Astrocyte (in vitro differentiated cells and primary cell): ENCODE measurements around the gene RNASE9. TPM values are rescaled to one million over a fixed set of nuclear protein-coding genes. Genes with fewer than 3 reads are reported as not detected.

Source experiments
- DNase-seq: peaks from one replicate; pipeline ENCODE4 v3.0.0-alpha.2; 2010; ENCODE audit warnings: low read depth
- FAIRE-seq: peaks from 2 replicates; lab custom pipeline; 2011; peaks lifted over from hg19 to GRCh38; lab: Jason Lieb, UNC
- H2AFZ ChIP-seq: 2 replicates; pipeline ENCODE4 v1.6.0; 2012; ENCODE audit warnings: low read depth, low read length, inconsistent platforms
- H3K27ac ChIP-seq: 2 replicates; pipeline ENCODE4 v1.5.1; 2011; ENCODE audit warnings: low read depth, low read length, inconsistent platforms
- H3K27me3 ChIP-seq: 2 replicates; pipeline ENCODE4 v1.6.0; 2011; ENCODE audit warnings: low read length, inconsistent platforms; ENCODE audit not compliant: insufficient read depth
- H3K36me3 ChIP-seq: 2 replicates; pipeline ENCODE4 v1.5.1; 2011; ENCODE audit warnings: low read length, inconsistent platforms; ENCODE audit not compliant: insufficient read depth
- H3K4me1 ChIP-seq: 2 replicates; pipeline ENCODE4 v1.5.1; 2011; ENCODE audit warnings: low read length, inconsistent platforms; ENCODE audit not compliant: insufficient read depth
- H3K4me2 ChIP-seq: 2 replicates; pipeline ENCODE4 v1.6.0; 2012; ENCODE audit warnings: low read length, inconsistent platforms
- H3K4me3 ChIP-seq: 2 replicates; pipeline ENCODE4 v1.5.1; 2011; ENCODE audit warnings: low read depth, mild to moderate bottlenecking, low read length, inconsistent platforms; ENCODE audit not compliant: insufficient read depth
- H3K79me2 ChIP-seq: 2 replicates; pipeline ENCODE4 v1.6.0; 2012; ENCODE audit warnings: mild to moderate bottlenecking, low read length, inconsistent platforms; ENCODE audit not compliant: insufficient read depth
- H3K9ac ChIP-seq: 2 replicates; pipeline ENCODE4 v1.6.0; 2012; ENCODE audit warnings: mild to moderate bottlenecking, low read length, inconsistent platforms
- H3K9me3 ChIP-seq: 2 replicates; pipeline ENCODE4 v1.5.1; 2012; ENCODE audit warnings: low read depth, mild to moderate bottlenecking, low read length, inconsistent platforms; ENCODE audit not compliant: insufficient read depth
- H4K20me1 ChIP-seq: 2 replicates; pipeline ENCODE4 v1.6.0; 2012; ENCODE audit warnings: low read length, inconsistent platforms; ENCODE audit not compliant: insufficient read depth
- H3K27ac Mint-ChIP-seq: one replicate; pipeline ENCODE4 v1.8.0; 2021; ENCODE audit warnings: mild to moderate bottlenecking, mixed read lengths; ENCODE audit not compliant: unreplicated experiment
- H3K27me3 Mint-ChIP-seq: one replicate; pipeline ENCODE4 v1.8.0; 2021; ENCODE audit warnings: low read depth, mixed read lengths; ENCODE audit not compliant: unreplicated experiment
- H3K36me3 Mint-ChIP-seq: one replicate; pipeline ENCODE4 v1.8.0; 2021; ENCODE audit warnings: low read depth, mixed read lengths; ENCODE audit not compliant: unreplicated experiment
- H3K4me1 Mint-ChIP-seq: one replicate; pipeline ENCODE4 v1.8.0; 2021; ENCODE audit warnings: low read depth, mixed read lengths; ENCODE audit not compliant: unreplicated experiment
- H3K4me3 Mint-ChIP-seq: one replicate; pipeline ENCODE4 v1.8.0; 2021; ENCODE audit warnings: mild to moderate bottlenecking, moderate library complexity, mixed read lengths; ENCODE audit not compliant: unreplicated experiment
- H3K9me3 Mint-ChIP-seq: one replicate; pipeline ENCODE4 v1.8.0; 2021; ENCODE audit warnings: mild to moderate bottlenecking, mixed read lengths; ENCODE audit not compliant: unreplicated experiment
- EZH2 ChIP-seq: IDR thresholded peaks from 2 replicates; pipeline ENCODE4 v1.6.1; 2012; ENCODE audit warnings: mild to moderate bottlenecking, low read length, inconsistent platforms; ENCODE audit not compliant: insufficient read depth
- total RNA-seq: library from RNA; stranded (reverse); gene quantifications from 2 replicates; pipeline ENCODE4 v1.2.1, GENCODE V29; 2021
- TF ChIP-seq, protein P1 (sequence below): IDR thresholded peaks from 2 replicates; pipeline ENCODE4 v1.5.1; 2011; ENCODE audit warnings: low read depth, mild to moderate bottlenecking, inconsistent platforms, low read length, moderate library complexity; ENCODE audit not compliant: insufficient read depth

The RNASE9 gene
- total RNA-seq, 1 donor from 2014 or later: not detected

GRCh38 chr14:20564501-20564997, 3.7 kb upstream of the RNASE9 start:
- no peak for FAIRE-seq

DNA sequence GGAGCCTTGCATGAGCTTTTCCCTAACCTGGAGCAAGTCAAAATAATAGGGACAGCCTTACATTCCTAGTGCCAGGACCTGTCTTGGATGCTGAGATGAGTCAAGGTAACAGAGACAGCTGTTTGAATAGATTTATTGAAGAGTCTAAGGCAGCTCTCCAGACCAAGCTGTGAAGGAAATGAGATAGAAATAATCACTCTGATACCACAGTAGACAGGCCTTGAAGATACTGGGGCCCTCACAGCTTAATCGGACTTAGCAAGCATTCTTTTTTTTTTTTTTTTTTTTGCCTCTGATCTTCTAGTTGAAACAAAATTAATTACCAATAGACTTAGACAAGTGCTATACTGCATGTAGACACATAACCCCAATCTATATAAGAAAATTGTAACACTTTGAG, 3.1 kb upstream of the RNASE9 start:
- no peak for FAIRE-seq

More at GRCh38 chr14:20564501-20564997, 3.7 kb upstream of the RNASE9 start:
- no peaks in the 10 kb centered on the region for H3K4me1 Mint-ChIP-seq
- no peak overlapping the region for H3K27ac ChIP-seq
- H2AFZ ChIP-seq: no peak overlapping the region
- no peak overlapping the region for H3K27ac Mint-ChIP-seq
- no peak overlapping the region for H3K4me2 ChIP-seq
- no peaks in the 10 kb centered on the region for H3K79me2 ChIP-seq
- H3K4me3 Mint-ChIP-seq: no peak overlapping the region
- peaks cover 4% of the 10 kb centered on the region for H3K9me3 ChIP-seq
- TF ChIP-seq, protein P1, sequence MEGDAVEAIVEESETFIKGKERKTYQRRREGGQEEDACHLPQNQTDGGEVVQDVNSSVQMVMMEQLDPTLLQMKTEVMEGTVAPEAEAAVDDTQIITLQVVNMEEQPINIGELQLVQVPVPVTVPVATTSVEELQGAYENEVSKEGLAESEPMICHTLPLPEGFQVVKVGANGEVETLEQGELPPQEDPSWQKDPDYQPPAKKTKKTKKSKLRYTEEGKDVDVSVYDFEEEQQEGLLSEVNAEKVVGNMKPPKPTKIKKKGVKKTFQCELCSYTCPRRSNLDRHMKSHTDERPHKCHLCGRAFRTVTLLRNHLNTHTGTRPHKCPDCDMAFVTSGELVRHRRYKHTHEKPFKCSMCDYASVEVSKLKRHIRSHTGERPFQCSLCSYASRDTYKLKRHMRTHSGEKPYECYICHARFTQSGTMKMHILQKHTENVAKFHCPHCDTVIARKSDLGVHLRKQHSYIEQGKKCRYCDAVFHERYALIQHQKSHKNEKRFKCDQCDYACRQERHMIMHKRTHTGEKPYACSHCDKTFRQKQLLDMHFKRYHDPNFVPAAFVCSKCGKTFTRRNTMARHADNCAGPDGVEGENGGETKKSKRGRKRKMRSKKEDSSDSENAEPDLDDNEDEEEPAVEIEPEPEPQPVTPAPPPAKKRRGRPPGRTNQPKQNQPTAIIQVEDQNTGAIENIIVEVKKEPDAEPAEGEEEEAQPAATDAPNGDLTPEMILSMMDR: no peak
- TF ChIP-seq EZH2: no peak
- no peak for DNase-seq
- no peaks in the 10 kb centered on the region for H3K36me3 Mint-ChIP-seq
- H3K4me1 ChIP-seq: no peaks in the 10 kb centered on the region
- H3K9ac ChIP-seq: no peak overlapping the region
- no peaks in the 10 kb centered on the region for H4K20me1 ChIP-seq
- no peak overlapping the region for H3K4me3 ChIP-seq
- H3K27me3 Mint-ChIP-seq: no peaks in the 10 kb centered on the region
- no peaks in the 10 kb centered on the region for H3K36me3 ChIP-seq
- no peaks in the 10 kb centered on the region for H3K27me3 ChIP-seq
- H3K9me3 Mint-ChIP-seq: peaks cover 19% of the 10 kb centered on the region

DNA sequence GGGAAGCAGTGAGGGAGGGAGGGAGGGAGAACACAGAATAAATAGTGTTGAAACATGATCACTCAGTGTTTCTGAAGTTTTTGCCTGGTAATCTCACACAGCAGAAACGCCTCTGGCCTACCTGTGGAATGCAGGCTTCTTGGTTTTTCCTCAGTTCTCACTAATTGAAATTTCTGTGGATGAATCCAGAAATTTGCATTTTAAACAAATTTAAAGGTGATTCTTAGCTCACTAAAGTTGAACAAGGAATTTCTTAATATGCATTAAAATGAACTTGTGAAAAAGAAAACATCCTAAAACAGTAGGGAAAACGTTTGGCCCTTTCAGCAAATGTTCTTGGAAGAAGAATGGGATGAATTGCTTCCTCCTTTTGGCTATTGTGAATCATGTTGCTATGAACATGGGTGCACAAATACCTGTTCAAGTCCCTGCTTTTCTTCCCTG, 1.4 kb downstream of the RNASE9 start:
- H4K20me1 ChIP-seq: no peaks in the 10 kb centered on the region
- Mint-ChIP-seq H3K4me1 (peaks cover 15% of the 10 kb centered on the region), H3K27me3 (no peaks in the 10 kb centered on the region), H3K9me3 (no peaks in the 10 kb centered on the region), H3K27ac (no peak overlapping the region), H3K4me3 (no peak overlapping the region), H3K36me3 (no peaks in the 10 kb centered on the region)
- FAIRE-seq: no peak
- H3K4me1 ChIP-seq: no peaks in the 10 kb centered on the region
- H3K9ac ChIP-seq: no peak overlapping the region
- TF ChIP-seq, protein P1: no peak
- TF ChIP-seq EZH2: no peak
- no peak for DNase-seq
- no peaks in the 10 kb centered on the region for H3K9me3 ChIP-seq
- no peak overlapping the region for H2AFZ ChIP-seq
- H3K4me2 ChIP-seq: no peak overlapping the region
- H3K27ac ChIP-seq: no peak overlapping the region
- H3K4me3 ChIP-seq: no peak overlapping the region
- H3K27me3 ChIP-seq: no peaks in the 10 kb centered on the region
- no peaks in the 10 kb centered on the region for H3K79me2 ChIP-seq
- H3K36me3 ChIP-seq: no peaks in the 10 kb centered on the region

More for the DNA sequence above, 3.1 kb upstream of the RNASE9 start:
- no peaks in the 10 kb centered on the region for H3K4me1 ChIP-seq
- H3K9me3 ChIP-seq: no peaks in the 10 kb centered on the region
- Mint-ChIP-seq H3K4me3 (no peak overlapping the region), H3K4me1 (peaks cover 3% of the 10 kb centered on the region), H3K36me3 (no peaks in the 10 kb centered on the region), H3K27ac (no peak overlapping the region), H3K9me3 (peaks cover 14% of the 10 kb centered on the region), H3K27me3 (no peaks in the 10 kb centered on the region)
- H4K20me1 ChIP-seq: no peaks in the 10 kb centered on the region
- H2AFZ ChIP-seq: no peak overlapping the region
- no peaks in the 10 kb centered on the region for H3K36me3 ChIP-seq
- no peaks in the 10 kb centered on the region for H3K27me3 ChIP-seq
- no peak for DNase-seq
- no peak overlapping the region for H3K4me2 ChIP-seq
- no peak for TF ChIP-seq EZH2
- TF ChIP-seq, protein P1: no peak
- no peak overlapping the region for H3K4me3 ChIP-seq
- H3K79me2 ChIP-seq: no peaks in the 10 kb centered on the region
- no peak overlapping the region for H3K27ac ChIP-seq
- H3K9ac ChIP-seq: no peak overlapping the region
